Adipocyte (in vitro differentiated cells): ENCODE data around the gene TP53TG5.

Experiments used
- DNase-seq: peaks from one replicate; pipeline ENCODE4 v3.0.0-alpha.2; 2015; ENCODE audit warnings: low read depth
- H3K27me3 ChIP-seq: replicated peaks from 2 replicates; pipeline ENCODE4 v1.7.0; 2013; ENCODE audit warnings: mild to moderate bottlenecking, low read length, moderate library complexity; ENCODE audit not compliant: control insufficient read depth, insufficient read depth
- H3K36me3 ChIP-seq: 2 replicates; pipeline ENCODE4 v1.7.0; 2013; ENCODE audit warnings: low read length, mild to moderate bottlenecking, moderate library complexity; ENCODE audit not compliant: control insufficient read depth, insufficient read depth, severe bottlenecking
- H3K4me1 ChIP-seq: 2 replicates; pipeline ENCODE4 v1.7.0; 2013; ENCODE audit warnings: mild to moderate bottlenecking, low read length, moderate library complexity; ENCODE audit not compliant: control insufficient read depth, insufficient read depth
- H3K4me3 ChIP-seq: 2 replicates; pipeline ENCODE4 v1.7.0; 2013; ENCODE audit warnings: mild to moderate bottlenecking, low read length, moderate library complexity
- H3K9ac ChIP-seq: 2 replicates; pipeline ENCODE4 v1.7.0; 2013; ENCODE audit warnings: mild to moderate bottlenecking, low read length, moderate library complexity
- H3K9me3 ChIP-seq: 2 replicates; pipeline ENCODE4 v1.7.0; 2013; ENCODE audit warnings: mild to moderate bottlenecking, low read length, moderate library complexity; ENCODE audit not compliant: control insufficient read depth

Gene TP53TG5

GRCh38 chr20:45373353-45374100 is 4.6 kb downstream of the TP53TG5 start:
- Histone ChIP-seq H3K4me3 (peak overlapping the region; percentile 76), H3K9me3 (no peaks in the 10 kb centered on the region), H3K4me1 (peaks cover 7% of the 10 kb centered on the region), H3K27me3 (no peaks in the 10 kb centered on the region), H3K36me3 (peaks cover 4% of the 10 kb centered on the region), H3K9ac (peak overlapping the region; percentile 75)
- DNase-seq = peak; percentile 93

DNA sequence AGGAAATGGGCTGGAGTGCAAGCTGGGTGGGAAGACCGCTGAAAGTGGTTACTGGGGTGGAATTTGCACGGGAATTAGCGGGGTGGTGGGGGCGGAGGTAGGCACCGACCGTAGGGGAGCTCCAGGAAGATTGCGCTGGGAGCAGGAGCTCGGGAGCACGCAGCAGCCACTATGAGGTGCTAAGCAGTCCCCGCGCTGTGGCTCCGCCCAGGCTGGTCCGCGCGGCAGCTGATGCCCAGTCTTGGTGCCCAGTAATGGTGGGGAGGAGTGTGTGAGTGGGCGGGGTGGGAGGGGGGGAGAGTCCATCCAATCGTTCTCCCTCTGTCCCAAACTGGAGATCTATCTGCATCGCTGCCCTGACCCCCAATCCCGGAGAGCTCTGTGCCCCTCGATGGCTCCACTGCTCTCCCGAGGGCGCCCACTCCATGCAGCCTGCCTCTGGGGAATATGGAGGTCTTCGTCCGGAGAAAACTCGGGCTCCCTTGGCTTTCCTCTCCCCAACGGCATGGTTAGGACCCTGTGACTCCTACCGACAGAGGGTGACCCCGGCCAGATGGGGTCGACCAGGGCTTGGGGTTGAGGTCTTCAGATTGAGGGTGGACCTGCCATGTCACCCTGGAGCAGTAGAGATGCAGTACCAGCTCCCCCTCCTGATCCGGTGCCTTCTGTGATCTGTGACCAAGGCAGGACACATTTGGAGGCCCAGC is 5.3 kb downstream of the TP53TG5 start:
- DNase-seq = no peak
- H3K27me3 ChIP-seq = no peaks in the 10 kb centered on the region
- H3K9me3 ChIP-seq = no peaks in the 10 kb centered on the region
- peak overlapping the region; percentile 76 for H3K4me3 ChIP-seq
- peaks cover 13% of the 10 kb centered on the region for H3K4me1 ChIP-seq
- peak overlapping the region; percentile 75 for H3K9ac ChIP-seq
- H3K36me3 ChIP-seq = peaks cover 9% of the 10 kb centered on the region

DNA sequence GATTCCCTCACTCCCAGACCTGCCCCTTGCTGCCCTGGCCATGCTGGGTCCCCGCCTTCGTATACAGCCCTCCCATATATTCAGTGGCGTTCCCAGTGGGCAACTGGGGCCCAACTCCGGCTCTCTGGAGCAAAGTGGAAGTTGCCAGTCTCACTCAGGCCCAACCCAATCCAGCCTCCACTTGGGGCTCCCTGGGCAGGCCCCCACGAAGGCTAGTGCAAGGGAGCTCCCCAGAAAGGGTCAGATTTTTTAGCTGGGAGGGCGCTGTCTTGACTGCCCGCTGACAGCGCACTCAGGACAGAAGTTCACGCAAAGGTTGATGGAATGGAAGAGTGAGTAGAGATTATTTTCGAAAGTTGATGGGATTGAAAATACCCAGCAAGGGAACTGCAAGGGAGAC is 5.9 kb downstream of the TP53TG5 start:
- no peaks in the 10 kb centered on the region for H3K27me3 ChIP-seq
- no peak overlapping the region for H3K4me3 ChIP-seq
- no peak overlapping the region for H3K9ac ChIP-seq
- peaks cover 15% of the 10 kb centered on the region for H3K36me3 ChIP-seq
- no peaks in the 10 kb centered on the region for H3K9me3 ChIP-seq
- DNase-seq = no peak
- H3K4me1 ChIP-seq = peaks cover 13% of the 10 kb centered on the region

DNA sequence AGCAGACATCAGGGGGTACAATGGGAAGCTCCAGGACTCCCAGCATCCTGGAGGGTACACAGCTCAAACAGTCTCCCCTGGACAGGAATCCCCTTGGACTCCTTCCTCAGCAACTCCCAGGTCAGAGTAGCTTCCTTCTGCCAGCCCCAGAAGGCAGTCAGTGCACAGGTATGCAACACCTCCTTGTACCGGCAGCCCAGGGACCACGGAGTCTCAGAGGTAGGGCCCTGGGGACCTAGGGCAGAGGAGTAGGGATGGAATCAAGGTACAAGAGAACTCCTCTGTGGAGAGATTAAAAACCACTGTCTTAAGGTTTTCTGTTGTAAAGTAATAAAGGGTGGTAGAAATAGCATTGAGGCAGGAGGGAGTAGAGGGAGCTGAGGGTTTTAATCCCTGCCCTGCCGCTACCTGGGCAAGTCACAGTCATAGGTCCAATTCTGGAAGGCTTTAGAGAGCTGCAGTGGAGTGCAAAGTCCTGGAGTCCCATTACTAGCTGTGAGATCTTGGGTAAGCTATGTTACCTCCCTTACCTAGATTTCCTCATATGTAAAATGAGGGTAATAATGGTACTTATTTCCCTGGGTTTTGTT is 7.5 kb downstream of the TP53TG5 start:
- Histone ChIP-seq H3K9ac (no peak overlapping the region), H3K4me1 (peaks cover 13% of the 10 kb centered on the region), H3K4me3 (no peak overlapping the region), H3K27me3 (no peaks in the 10 kb centered on the region), H3K36me3 (peaks cover 31% of the 10 kb centered on the region), H3K9me3 (no peaks in the 10 kb centered on the region)
- no peak for DNase-seq

- Histone ChIP-seq H3K9me3 (no peaks in the 10 kb centered on the region), H3K9ac (no peak overlapping the region), H3K4me1 (peaks cover 19% of the 10 kb centered on the region), H3K36me3 (peaks cover 29% of the 10 kb centered on the region), H3K4me3 (no peak overlapping the region), H3K27me3 (no peaks in the 10 kb centered on the region)
- DNase-seq = no peak
Observed at GRCh38 chr20:45368221-45368980, 9.7 kb downstream of the TP53TG5 start.

DNA sequence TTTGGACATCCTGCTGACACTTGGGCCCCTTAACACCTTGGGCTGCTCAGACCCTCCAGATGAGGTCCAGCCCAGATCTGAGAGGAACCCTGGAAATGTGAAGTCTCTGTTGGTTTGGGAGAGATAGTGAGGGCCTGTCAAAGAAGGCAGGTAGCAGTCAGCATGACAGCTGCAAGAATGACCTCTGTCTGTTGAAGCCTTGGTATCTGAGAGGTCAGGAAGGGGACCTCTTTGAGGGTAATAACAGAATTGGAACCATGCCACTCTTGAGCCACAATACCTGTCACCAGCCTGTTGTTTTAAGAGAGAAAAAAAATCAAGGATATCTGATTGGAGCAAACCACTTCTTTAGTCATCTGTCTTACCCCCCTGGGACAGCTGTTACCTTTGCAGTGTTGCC is 11.0 kb downstream of the TP53TG5 start:
- DNase-seq = no peak
- H3K27me3 ChIP-seq = no peaks in the 10 kb centered on the region
- H3K36me3 ChIP-seq = peaks cover 29% of the 10 kb centered on the region
- peaks cover 17% of the 10 kb centered on the region for H3K4me1 ChIP-seq
- H3K9ac ChIP-seq = no peak overlapping the region
- H3K9me3 ChIP-seq = no peaks in the 10 kb centered on the region
- H3K4me3 ChIP-seq = no peak overlapping the region

GRCh38 chr20:45366631-45367030 is 11.5 kb downstream of the TP53TG5 start:
- no peak for DNase-seq
- H3K4me3 ChIP-seq = no peak overlapping the region
- H3K27me3 ChIP-seq = no peaks in the 10 kb centered on the region
- peaks cover 17% of the 10 kb centered on the region for H3K4me1 ChIP-seq
- H3K36me3 ChIP-seq = peaks cover 29% of the 10 kb centered on the region
- H3K9ac ChIP-seq = no peak overlapping the region
- H3K9me3 ChIP-seq = no peaks in the 10 kb centered on the region

GRCh38 chr20:45366192-45366591 is 11.9 kb downstream of the TP53TG5 start:
- Histone ChIP-seq H3K4me1 (peaks cover 17% of the 10 kb centered on the region), H3K36me3 (peaks cover 29% of the 10 kb centered on the region), H3K9me3 (no peaks in the 10 kb centered on the region), H3K4me3 (no peak overlapping the region), H3K27me3 (no peaks in the 10 kb centered on the region), H3K9ac (no peak overlapping the region)
- no peak for DNase-seq

- Histone ChIP-seq H3K4me3 (no peak overlapping the region), H3K9me3 (no peaks in the 10 kb centered on the region), H3K36me3 (peaks cover 29% of the 10 kb centered on the region), H3K27me3 (no peaks in the 10 kb centered on the region), H3K4me1 (peaks cover 21% of the 10 kb centered on the region), H3K9ac (no peak overlapping the region)
- DNase-seq = no peak
Observed at GRCh38 chr20:45365444-45365970, 12.6 kb downstream of the TP53TG5 start.

DNA sequence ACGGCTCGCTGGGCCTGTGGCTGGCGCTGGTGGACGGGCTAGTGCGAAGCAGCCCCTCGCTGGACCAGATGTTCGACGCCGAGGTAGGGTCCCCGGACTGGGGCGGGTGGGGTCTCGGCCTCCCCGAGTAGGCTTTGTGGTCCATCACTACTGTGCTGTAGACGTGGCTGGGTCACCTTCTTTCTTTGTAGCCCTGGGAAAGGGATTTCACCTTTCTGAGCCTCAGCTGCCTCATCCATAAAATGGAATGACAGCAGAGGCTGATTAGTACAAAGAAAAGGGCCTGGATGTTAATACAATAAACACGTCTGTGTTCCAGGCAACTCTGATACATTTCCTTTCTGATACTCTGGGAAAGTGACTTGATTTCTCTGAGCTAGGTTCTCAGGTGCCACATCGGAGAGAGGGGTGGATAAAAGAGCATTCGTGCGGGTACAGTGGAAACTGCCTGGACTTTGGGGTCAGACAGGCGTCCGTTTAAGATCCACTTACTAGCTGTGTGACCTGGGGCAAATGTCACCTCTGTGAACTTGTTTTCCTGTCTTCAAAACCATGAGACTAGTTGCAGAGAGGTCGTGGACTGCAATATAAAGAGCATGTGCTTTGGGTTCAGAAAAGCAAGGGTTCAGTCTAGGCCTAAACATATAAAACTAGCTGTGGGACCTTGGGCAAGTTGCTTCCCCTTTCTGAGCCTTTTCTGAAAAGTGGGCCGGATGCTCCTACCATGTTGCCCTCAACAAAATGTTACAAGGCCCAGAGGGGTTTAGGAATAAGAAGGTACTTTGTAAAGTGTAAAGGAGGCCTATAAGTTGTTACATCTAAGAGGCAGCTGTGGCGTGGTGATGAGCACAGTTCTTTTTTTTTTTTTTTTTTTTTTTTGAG is 14.3 kb downstream of the TP53TG5 start:
- Histone ChIP-seq H3K36me3 (peaks cover 29% of the 10 kb centered on the region), H3K9ac (peak overlapping the region; percentile 99), H3K4me1 (peaks cover 36% of the 10 kb centered on the region), H3K9me3 (no peaks in the 10 kb centered on the region), H3K27me3 (no peaks in the 10 kb centered on the region), H3K4me3 (peak overlapping the region; percentile 94)
- no peak for DNase-seq
